Medulla oblongata (tissue), 1 donor: ENCODE measurements around the gene SLC22A15.
A peak's percentile ranks its signal among the peaks of the same experiment; 100 is the strongest.
"Not testable (repeated sequence)": the region's sequence is repeated elsewhere in the genome, so short reads cannot be mapped to it uniquely, and the experiment has no call there.

Experiments
- DNase-seq: peaks from one replicate; pipeline ENCODE4 v3.0.0-alpha.2; 2015; ENCODE audit errors: extremely low spot score

The SLC22A15 gene

DNA sequence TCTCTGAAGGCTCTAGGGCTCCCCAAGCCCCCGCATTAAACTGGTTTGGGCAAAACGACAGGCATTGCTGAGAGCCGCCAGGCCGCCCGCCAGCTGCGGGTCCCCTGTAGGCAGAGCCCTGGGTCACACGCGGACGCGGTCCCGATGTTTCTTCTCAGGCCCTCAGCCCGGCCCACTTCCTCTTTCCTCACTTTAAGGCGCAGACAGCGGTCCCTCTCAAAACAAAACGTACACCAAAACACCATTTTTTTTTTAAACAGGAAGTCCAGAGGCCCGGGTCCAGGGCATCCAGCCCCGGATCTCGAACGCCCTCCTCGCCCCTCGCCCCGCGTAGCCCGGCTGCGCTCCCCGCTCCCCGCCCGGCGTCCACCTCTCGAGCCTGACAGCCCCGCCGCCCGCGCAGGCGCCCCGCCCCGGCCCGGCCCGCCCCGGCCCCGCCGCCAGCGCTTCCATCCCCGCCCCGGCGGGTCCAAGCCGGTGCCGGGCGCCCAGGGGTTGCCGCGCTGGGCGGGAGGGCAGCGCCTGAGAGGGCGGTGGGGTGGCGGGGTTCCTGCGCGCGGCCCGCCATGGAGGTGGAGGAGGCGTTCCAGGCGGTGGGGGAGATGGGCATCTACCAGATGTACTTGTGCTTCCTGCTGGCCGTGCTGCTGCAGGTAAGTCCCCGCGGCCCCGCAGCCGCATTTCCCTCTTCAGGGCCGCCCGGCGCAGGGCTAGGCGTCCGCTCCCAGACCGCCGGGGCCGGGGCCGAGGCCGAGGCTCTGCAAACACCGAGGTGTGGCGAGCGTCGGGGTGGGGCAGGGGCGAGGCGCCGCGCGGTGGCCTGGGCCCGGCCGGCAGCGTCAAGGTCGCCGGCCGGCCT lies at the start of gene SLC22A15:
Gene SLC22A15, plus strand, starts transcription at position 452 of the 859 bp plus-strand sequence. Its CDS starts 115 bp downstream, at position 567.
- peak; percentile 58 for DNase-seq

DNA sequence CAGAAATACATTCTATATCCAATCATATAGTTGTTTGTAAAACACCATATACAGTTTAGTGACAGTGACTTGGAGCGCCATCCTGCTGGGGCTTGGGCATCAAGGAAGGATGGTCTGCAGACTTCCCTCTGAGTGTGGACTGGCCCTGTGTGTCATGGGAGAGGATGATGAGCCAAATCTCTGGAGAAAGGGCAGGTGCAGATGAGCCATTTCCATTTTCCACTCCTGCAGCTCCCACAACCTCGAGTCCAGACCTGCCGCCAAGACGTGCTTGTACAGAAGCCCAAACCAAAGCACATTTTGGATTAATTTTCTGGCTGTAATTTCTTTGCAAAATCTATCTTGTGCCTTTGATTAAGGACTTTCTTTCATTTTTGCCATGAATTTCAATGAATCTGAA lies 48.3 kb upstream of the SLC22A15 start:
- no peak for DNase-seq

GRCh38 chr1:115929881-115930280 lies 46.4 kb upstream of the SLC22A15 start:
- peak; percentile 14 for DNase-seq

- no peak for DNase-seq
Measured at GRCh38 chr1:115933625-115934024, 42.7 kb upstream of the SLC22A15 start.

DNA sequence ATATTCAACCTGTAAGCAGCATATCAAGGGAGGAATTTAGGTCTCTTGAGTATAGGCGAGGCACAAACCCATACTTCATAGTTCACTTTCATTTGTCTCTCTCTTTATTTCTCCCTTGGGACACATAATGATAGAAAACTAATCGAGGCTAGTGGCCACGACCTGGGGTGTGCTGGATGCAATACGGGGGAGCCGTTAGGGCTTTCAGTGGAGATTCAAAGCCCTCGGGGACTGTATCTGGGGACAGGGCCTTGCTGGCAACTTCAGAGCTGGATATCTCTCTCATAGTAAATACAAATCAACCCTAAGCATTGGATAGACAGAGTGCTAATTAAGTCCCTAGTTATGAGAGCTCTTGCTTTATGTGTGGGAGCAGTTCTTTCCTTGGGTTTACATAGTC lies 36.9 kb upstream of the SLC22A15 start:
- no peak for DNase-seq

- DNase-seq: no peak
Measured at GRCh38 chr1:115946116-115946515, 30.2 kb upstream of the SLC22A15 start.

DNA sequence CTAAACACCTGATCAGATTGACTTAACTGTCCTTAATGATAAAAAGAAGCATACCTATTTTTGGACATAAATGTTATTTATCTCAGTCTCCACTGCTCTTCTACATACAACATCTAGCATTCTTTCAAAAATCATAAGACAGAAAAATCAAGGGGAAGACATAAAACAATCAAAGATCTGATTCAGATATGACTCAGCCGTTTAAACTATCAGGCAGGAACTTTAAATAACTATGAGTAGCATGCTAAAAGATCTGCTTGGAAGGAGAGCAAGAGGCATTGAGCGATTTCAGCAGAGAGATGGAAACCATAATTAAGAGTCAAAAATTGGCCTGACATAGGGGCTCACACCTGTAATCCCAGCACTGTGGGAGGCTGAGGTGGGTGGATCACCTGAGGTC lies 27.2 kb upstream of the SLC22A15 start:
- DNase-seq: no peak

- no peak for DNase-seq
Measured at GRCh38 chr1:115951560-115951959, 24.8 kb upstream of the SLC22A15 start.

GRCh38 chr1:115952547-115952946 lies 23.8 kb upstream of the SLC22A15 start:
- DNase-seq: no peak

DNA sequence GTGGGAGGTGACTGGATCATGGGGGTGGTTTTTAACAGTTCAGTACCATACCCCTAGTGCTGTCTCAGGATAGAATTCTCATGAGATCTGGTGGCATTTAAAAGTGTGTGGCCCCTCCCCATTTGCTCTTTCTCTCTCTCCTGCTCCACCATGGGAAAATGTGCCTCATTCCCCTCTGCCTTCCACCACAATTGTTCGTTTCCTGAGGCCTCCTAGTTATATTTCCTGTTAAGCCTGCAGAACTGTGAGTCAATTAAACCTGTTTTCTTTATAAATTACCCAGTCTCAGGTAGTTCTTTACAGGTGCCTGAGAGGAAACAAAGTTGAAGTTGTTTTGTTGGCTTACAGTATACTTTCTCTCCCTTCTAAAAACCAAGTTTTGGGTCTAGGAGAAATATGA lies 23.1 kb upstream of the SLC22A15 start:
- no peak for DNase-seq

- DNase-seq: no peak
Measured at GRCh38 chr1:115954684-115955083, 21.6 kb upstream of the SLC22A15 start.

- no peak for DNase-seq
Measured at GRCh38 chr1:115955228-115955627, 21.1 kb upstream of the SLC22A15 start.

- DNase-seq: no peak
Measured at GRCh38 chr1:115958866-115959265, 17.4 kb upstream of the SLC22A15 start.

DNA sequence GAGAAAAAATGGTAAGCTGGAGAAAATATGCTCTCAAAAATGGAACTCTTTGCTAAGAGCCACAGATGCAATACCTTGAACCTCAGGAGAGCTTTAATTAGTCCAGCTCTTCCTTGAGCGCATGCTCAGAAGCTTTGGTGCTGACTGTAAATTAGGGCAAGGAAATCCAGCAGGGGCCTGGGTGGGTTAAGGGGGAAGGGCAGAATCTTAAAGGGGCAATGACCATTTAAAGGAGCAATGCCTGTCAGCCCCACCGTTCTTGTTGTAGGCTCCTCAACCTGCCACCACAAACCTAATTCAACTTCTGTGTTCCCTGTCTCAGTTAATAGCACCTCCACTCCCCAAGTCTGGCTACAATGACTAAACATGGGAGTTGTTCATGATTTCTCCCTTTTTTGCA lies 6.8 kb upstream of the SLC22A15 start:
- no peak for DNase-seq

- not testable (repeated sequence) for DNase-seq
Measured at GRCh38 chr1:115971778-115972177, 4.5 kb upstream of the SLC22A15 start.

- no peak for DNase-seq
Measured at GRCh38 chr1:115973154-115973553, 3.2 kb upstream of the SLC22A15 start.

GRCh38 chr1:115975569-115976061 lies 698 bp upstream of the SLC22A15 start:
- no peak for DNase-seq

- DNase-seq: peak; percentile 60
Measured at GRCh38 chr1:115976921-115977498, 697 bp downstream of the SLC22A15 start.

GRCh38 chr1:115977499-115978258 lies 1.4 kb downstream of the SLC22A15 start:
- DNase-seq: peak; percentile 59

- DNase-seq: peak; percentile 54
Measured at GRCh38 chr1:115978292-115978941, 2.1 kb downstream of the SLC22A15 start.

DNA sequence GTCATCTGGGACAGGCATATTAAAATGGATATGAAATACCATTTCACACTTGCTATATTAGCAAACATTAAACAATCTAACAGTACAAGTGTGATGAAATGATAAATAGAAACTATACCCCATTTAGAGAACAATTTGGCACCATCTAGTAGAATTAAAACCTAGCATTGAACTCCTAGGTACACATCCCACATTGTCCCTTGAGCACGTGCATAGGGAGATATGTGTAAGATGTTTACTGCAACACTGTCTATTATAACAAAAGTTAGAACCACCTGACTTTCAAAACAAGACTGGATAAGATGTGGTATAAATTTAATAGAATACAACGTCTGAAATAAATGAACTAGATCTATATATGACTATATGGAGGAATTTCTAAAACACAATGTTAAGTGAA lies 3.8 kb downstream of the SLC22A15 start:
- no peak for DNase-seq
